Femur (tissue), 1 donor: ENCODE results near the gene LSM10.

Source experiments
- DNase-seq: peaks from one replicate; pipeline ENCODE4 v3.0.0-alpha.2; 2017

LSM10 gene

GRCh38 chr1:36382231-36382630 is 15.5 kb downstream of the LSM10 start:
- DNase-seq, result no peak

- no peak for DNase-seq
Measured at GRCh38 chr1:36381405-36381804, 16.3 kb downstream of the LSM10 start.

- DNase-seq, result no peak
Measured at GRCh38 chr1:36380782-36381181, 16.9 kb downstream of the LSM10 start.

- DNase-seq, result no peak
Measured at GRCh38 chr1:36380143-36380619, 17.5 kb downstream of the LSM10 start.

- DNase-seq, result no peak
Measured at GRCh38 chr1:36377791-36378492, 19.8 kb downstream of the LSM10 start.

- no peak for DNase-seq
Measured at GRCh38 chr1:36372617-36373016, 25.1 kb downstream of the LSM10 start.

- DNase-seq, result peak; percentile 83
Measured at GRCh38 chr1:36369061-36369861, 28.4 kb downstream of the LSM10 start.

- no peak for DNase-seq
Measured at GRCh38 chr1:36367798-36368197, 29.9 kb downstream of the LSM10 start.

- no peak for DNase-seq
Measured at GRCh38 chr1:36367066-36367465, 30.6 kb downstream of the LSM10 start.

- DNase-seq, result peak; percentile 75
Measured at GRCh38 chr1:36366091-36366661, 31.5 kb downstream of the LSM10 start.

GRCh38 chr1:36365381-36365780 is 32.3 kb downstream of the LSM10 start:
- DNase-seq, result no peak

GRCh38 chr1:36359911-36360550 is 37.7 kb downstream of the LSM10 start:
- no peak for DNase-seq

- DNase-seq, result no peak
Measured at GRCh38 chr1:36359383-36359782, 38.3 kb downstream of the LSM10 start.

- DNase-seq, result no peak
Measured at GRCh38 chr1:36358514-36359084, 39.1 kb downstream of the LSM10 start.

GRCh38 chr1:36355811-36356210 is 41.9 kb downstream of the LSM10 start:
- DNase-seq, result no peak

GRCh38 chr1:36354486-36354885 is 43.2 kb downstream of the LSM10 start:
- DNase-seq, result no peak

- DNase-seq, result no peak
Measured at GRCh38 chr1:36352910-36353878, 44.5 kb downstream of the LSM10 start.

GRCh38 chr1:36352125-36352909 is 45.4 kb downstream of the LSM10 start:
- DNase-seq, result no peak

- peak; percentile 55 for DNase-seq
Measured at GRCh38 chr1:36351227-36351977, 46.3 kb downstream of the LSM10 start.

GRCh38 chr1:36350659-36351226 is 47.0 kb downstream of the LSM10 start:
- DNase-seq, result peak; percentile 63
